Measurements from ENCODE around the gene CAMK2D.

The CAMK2D gene

GRCh38 chr4:113773756-113774155, 12.2 kb upstream of the CAMK2D start:
- TF ChIP-seq SIN3A (IDR thresholded peaks at IDR 0.05; ENCODE audit: borderline replicate concordance, insufficient read depth, low read length): no peak
- no peak for TF ChIP-seq POLR2AphosphoS5 (IDR thresholded peaks at IDR 0.05; ENCODE audit: low read depth, low read length)
- no peak for TF ChIP-seq REST (IDR thresholded peaks at IDR 0.05; ENCODE audit: insufficient read depth in 1 of 2, low read depth in 2 of 2, low read length in 2 of 2)
- TF ChIP-seq FOXP2 (optimal IDR thresholded peaks at IDR 0.05; ENCODE audit: borderline replicate concordance, extremely low read depth, extremely low read length, insufficient read depth): no peak
- no peak for TF ChIP-seq TAF1 (IDR thresholded peaks at IDR 0.05; ENCODE audit: borderline replicate concordance, insufficient read depth, low read length)

DNA sequence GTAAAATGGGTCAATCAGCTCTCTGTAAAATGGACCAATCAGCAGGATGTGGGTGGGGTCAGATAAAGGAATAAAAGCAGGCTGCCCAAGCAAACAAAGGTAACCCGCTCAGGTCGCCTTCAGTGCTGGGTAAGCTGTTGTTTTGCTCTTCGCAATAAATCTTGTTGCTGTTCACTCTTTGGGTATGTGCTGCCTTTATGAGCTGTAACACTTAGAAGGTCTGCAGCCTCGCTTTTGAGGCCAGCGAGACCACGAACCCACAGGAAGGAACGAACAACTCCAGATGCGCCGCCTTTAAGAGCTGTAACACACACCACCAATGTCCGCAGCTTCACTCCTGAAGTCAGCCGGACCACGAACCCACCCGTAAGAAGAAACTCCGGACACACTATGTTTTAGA, 11.5 kb upstream of the CAMK2D start:
- TF ChIP-seq POLR2AphosphoS5 (IDR thresholded peaks at IDR 0.05; ENCODE audit: low read depth, low read length) (no peak), SIN3A (IDR thresholded peaks at IDR 0.05; ENCODE audit: borderline replicate concordance, insufficient read depth, low read length) (no peak), FOXP2 (optimal IDR thresholded peaks at IDR 0.05; ENCODE audit: borderline replicate concordance, extremely low read depth, extremely low read length, insufficient read depth) (no peak), TAF1 (IDR thresholded peaks at IDR 0.05; ENCODE audit: borderline replicate concordance, insufficient read depth, low read length) (no peak), REST (IDR thresholded peaks at IDR 0.05; ENCODE audit: insufficient read depth in 1 of 2, low read depth in 2 of 2, low read length in 2 of 2) (no peak)

DNA sequence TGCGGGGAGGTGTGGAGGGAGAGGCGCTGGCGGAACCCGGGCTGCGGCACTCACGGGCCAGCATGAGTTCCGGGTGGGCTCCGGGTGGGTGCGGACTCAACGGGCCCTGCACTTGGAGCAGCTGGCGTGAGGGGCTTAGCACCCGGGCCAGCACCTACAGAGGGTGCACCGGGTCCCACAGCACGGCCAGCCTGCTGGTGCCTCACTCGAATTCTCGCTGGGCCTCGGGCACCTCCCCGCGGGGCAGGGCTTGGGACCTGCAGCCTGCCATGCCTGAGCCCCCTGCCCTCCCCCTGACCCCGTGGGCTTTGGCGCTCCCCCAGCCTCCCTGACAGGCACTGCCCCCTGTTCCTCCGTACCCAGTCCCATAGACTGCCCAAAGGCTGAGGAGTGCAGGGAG, 10.8 kb upstream of the CAMK2D start:
- TF ChIP-seq TAF1 (IDR thresholded peaks at IDR 0.05; ENCODE audit: borderline replicate concordance, insufficient read depth, low read length) (no peak), REST (IDR thresholded peaks at IDR 0.05; ENCODE audit: insufficient read depth in 1 of 2, low read depth in 2 of 2, low read length in 2 of 2) (no peak), FOXP2 (optimal IDR thresholded peaks at IDR 0.05; ENCODE audit: borderline replicate concordance, extremely low read depth, extremely low read length, insufficient read depth) (no peak), POLR2AphosphoS5 (IDR thresholded peaks at IDR 0.05; ENCODE audit: low read depth, low read length) (no peak), SIN3A (IDR thresholded peaks at IDR 0.05; ENCODE audit: borderline replicate concordance, insufficient read depth, low read length) (no peak)

- TF ChIP-seq TAF1 (IDR thresholded peaks at IDR 0.05; ENCODE audit: borderline replicate concordance, insufficient read depth, low read length): no peak
- no peak for TF ChIP-seq SIN3A (IDR thresholded peaks at IDR 0.05; ENCODE audit: borderline replicate concordance, insufficient read depth, low read length)
- TF ChIP-seq POLR2AphosphoS5 (IDR thresholded peaks at IDR 0.05; ENCODE audit: low read depth, low read length): no peak
- TF ChIP-seq FOXP2 (optimal IDR thresholded peaks at IDR 0.05; ENCODE audit: borderline replicate concordance, extremely low read depth, extremely low read length, insufficient read depth): no peak
- TF ChIP-seq REST (IDR thresholded peaks at IDR 0.05; ENCODE audit: insufficient read depth in 1 of 2, low read depth in 2 of 2, low read length in 2 of 2): no peak
These were observed 8.2 kb upstream of the CAMK2D start for GRCh38 chr4:113769744-113770143.

DNA sequence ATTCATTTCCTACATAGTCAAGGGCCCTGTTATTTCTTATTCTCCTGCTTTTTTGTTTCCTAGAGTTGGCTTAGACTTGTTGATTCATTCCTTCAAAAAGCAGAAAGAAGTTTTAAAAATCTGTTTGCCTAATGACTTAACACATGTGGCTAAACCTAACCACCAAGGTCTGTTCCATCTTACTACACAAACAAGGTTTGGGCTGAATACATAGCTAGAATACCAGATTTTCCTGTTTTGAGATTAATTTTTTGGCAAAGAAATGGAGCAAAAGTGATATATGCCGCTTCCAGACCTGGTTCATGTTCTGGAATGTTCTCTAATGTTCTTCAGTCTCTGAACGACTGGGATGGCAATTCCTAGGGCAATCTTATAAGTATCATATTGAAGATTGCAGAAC, 7.4 kb upstream of the CAMK2D start:
- TF ChIP-seq FOXP2 (optimal IDR thresholded peaks at IDR 0.05; ENCODE audit: borderline replicate concordance, extremely low read depth, extremely low read length, insufficient read depth) (no peak), SIN3A (IDR thresholded peaks at IDR 0.05; ENCODE audit: borderline replicate concordance, insufficient read depth, low read length) (no peak), TAF1 (IDR thresholded peaks at IDR 0.05; ENCODE audit: borderline replicate concordance, insufficient read depth, low read length) (no peak), REST (IDR thresholded peaks at IDR 0.05; ENCODE audit: insufficient read depth in 1 of 2, low read depth in 2 of 2, low read length in 2 of 2) (no peak), POLR2AphosphoS5 (IDR thresholded peaks at IDR 0.05; ENCODE audit: low read depth, low read length) (no peak)

Data from PFSK-1 (cell line).